BLaER1 treated with 17β-estradiol and CSF1 and Interleukin-3, amounts not matched to agents 10 nM and 100 nM (cell line): ENCODE results near the gene UBR4.

ENCODE experiments used
- H3K27ac ChIP-seq, 11 experiments: shearing (Covaris generic); formaldehyde crosslinking; 2 replicates each; pipeline ENCODE4 v1.8.1; 2022
- H3K27me3 ChIP-seq, 11 experiments: shearing (Covaris generic); formaldehyde crosslinking; 2 replicates each; pipeline ENCODE4 v1.8.1; 2022
- H3K36me3 ChIP-seq, 11 experiments: shearing (Covaris generic); formaldehyde crosslinking; 2 replicates each; pipeline ENCODE4 v1.8.1; 2022
- H3K4me1 ChIP-seq, 10 experiments: shearing (Covaris generic); formaldehyde crosslinking; 2 replicates each; pipeline ENCODE4 v1.8.1; 2022
- H3K4me2 ChIP-seq, 11 experiments: shearing (Covaris generic); formaldehyde crosslinking; 2 replicates each; pipeline ENCODE4 v1.8.1; 2022
- H3K4me3 ChIP-seq, 10 experiments: shearing (Covaris generic); formaldehyde crosslinking; 2 replicates each; pipeline ENCODE4 v1.8.1; 2022
- H3K9ac ChIP-seq, 11 experiments: shearing (Covaris generic); formaldehyde crosslinking; 2 replicates each; pipeline ENCODE4 v1.8.1; 2022
- H3K9me3 ChIP-seq, 11 experiments: shearing (Covaris generic); formaldehyde crosslinking; replicated peaks in 1 of 11; 2 replicates each; pipeline ENCODE4 v1.8.1; 2022
- H4K20me1 ChIP-seq, 11 experiments: shearing (Covaris generic); formaldehyde crosslinking; 2 replicates each; pipeline ENCODE4 v1.8.1; 2022
- Cebpa-rat ChIP-seq, 11 experiments: shearing (Covaris generic); IDR thresholded peaks; 2 replicates each; pipeline ENCODE4 v1.8.1; 2022

The UBR4 gene

DNA sequence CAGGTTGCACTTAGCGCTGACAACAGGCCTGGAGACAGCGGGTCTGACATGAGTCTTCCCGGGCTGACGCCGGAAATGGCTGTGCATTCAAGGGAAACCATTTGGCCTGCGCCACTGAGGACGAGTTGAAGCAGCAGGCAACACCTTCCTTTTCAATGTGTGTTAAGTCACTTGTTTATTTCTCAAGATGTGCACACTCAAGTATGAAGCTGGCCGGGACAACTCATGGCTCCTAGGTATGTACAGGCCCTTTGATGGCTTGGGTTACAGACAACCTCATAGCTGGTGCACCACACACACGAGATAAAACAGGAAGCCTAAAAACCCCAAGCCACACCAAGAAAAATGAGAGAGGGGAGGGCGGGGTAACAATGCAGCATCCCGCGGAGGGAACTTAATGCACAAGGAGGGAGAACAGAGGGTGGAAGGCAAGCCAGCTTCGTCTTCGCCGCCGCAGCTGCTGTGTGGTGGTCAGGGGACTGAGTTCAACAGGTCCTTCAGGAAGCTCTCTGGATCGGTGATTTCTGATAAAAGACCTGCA, 135.6 kb downstream of the UBR4 start:
- Histone ChIP-seq H3K27me3 (no peaks in the 10 kb centered on the region), H3K36me3 (peaks cover 67 to 78% (median 71%) of the 10 kb centered on the region in 11 experiments), H3K4me3 (no peak overlapping the region), H4K20me1 (peaks cover 0 to 50% (median 15%) of the 10 kb centered on the region in 11 experiments; a peak in 12 of 22 replicates), H3K9me3 (no peaks in the 10 kb centered on the region), H3K4me1 (peaks cover 25 to 46% (median 31%) of the 10 kb centered on the region in 10 experiments), H3K27ac (peak overlapping the region in 7 of 11 experiments; percentile 24 to 55 (median 28); a peak in 11 of 22 replicates), H3K4me2 (peak overlapping the region; percentile 38 to 75 (median 60)), H3K9ac (peak overlapping the region in 7 of 11 experiments; percentile 1 to 57 (median 41); a peak in 6 of 22 replicates)
- TF ChIP-seq Cebpa-rat (IDR thresholded peaks at IDR 0.05): no peak

- Histone ChIP-seq H3K4me2 (peak overlapping the region in 10 of 11 experiments; percentile 38 to 75 (median 63); a peak in 17 of 22 replicates), H4K20me1 (peaks cover 0 to 50% (median 15%) of the 10 kb centered on the region in 11 experiments; a peak in 11 of 22 replicates), H3K27me3 (no peaks in the 10 kb centered on the region), H3K9ac (no peak overlapping the region), H3K27ac (peak overlapping the region in 6 of 11 experiments; percentile 7 to 55 (median 24); a peak in 9 of 22 replicates), H3K36me3 (peaks cover 58 to 70% (median 62%) of the 10 kb centered on the region in 11 experiments), H3K4me3 (no peak overlapping the region), H3K4me1 (peaks cover 22 to 50% (median 39%) of the 10 kb centered on the region in 10 experiments), H3K9me3 (no peaks in the 10 kb centered on the region)
- no peak for TF ChIP-seq Cebpa-rat (IDR thresholded peaks at IDR 0.05)
Measured at GRCh38 chr1:19073311-19074186, 136.5 kb downstream of the UBR4 start.

- Histone ChIP-seq H3K36me3 (peaks cover 47 to 58% (median 51%) of the 10 kb centered on the region in 11 experiments), H3K4me1 (peaks cover 29 to 61% (median 50%) of the 10 kb centered on the region in 10 experiments), H3K9ac (no peak overlapping the region), H4K20me1 (peaks cover 0 to 50% (median 15%) of the 10 kb centered on the region in 11 experiments; a peak in 11 of 22 replicates), H3K27me3 (no peaks in the 10 kb centered on the region), H3K9me3 (no peaks in the 10 kb centered on the region), H3K4me2 (no peak overlapping the region), H3K27ac (no peak overlapping the region), H3K4me3 (no peak overlapping the region)
- no peak for TF ChIP-seq Cebpa-rat (IDR thresholded peaks at IDR 0.05)
Measured at GRCh38 chr1:19072285-19072981, 137.6 kb downstream of the UBR4 start.

- H3K9me3 ChIP-seq: no peaks in the 10 kb centered on the region
- TF ChIP-seq Cebpa-rat (IDR thresholded peaks at IDR 0.05): no peak
- no peak overlapping the region for H3K27ac ChIP-seq
- peaks cover 30 to 62% (median 51%) of the 10 kb centered on the region in 10 experiments for H3K4me1 ChIP-seq
- H3K9ac ChIP-seq: no peak overlapping the region
- H3K36me3 ChIP-seq: peaks cover 42 to 52% (median 45%) of the 10 kb centered on the region in 11 experiments
- H3K4me3 ChIP-seq: no peak overlapping the region
- H3K4me2 ChIP-seq: no peak overlapping the region
- H3K27me3 ChIP-seq: no peaks in the 10 kb centered on the region
- peaks cover 0 to 50% (median 15%) of the 10 kb centered on the region in 11 experiments; a peak in 11 of 22 replicates for H4K20me1 ChIP-seq
Measured at GRCh38 chr1:19071674-19072281, 138.3 kb downstream of the UBR4 start.

- no peak overlapping the region for H3K4me3 ChIP-seq
- H3K9me3 ChIP-seq: no peaks in the 10 kb centered on the region
- peaks cover 0 to 50% (median 15%) of the 10 kb centered on the region in 11 experiments; a peak in 11 of 22 replicates for H4K20me1 ChIP-seq
- TF ChIP-seq Cebpa-rat (IDR thresholded peaks at IDR 0.05): no peak
- peaks cover 35 to 45% (median 38%) of the 10 kb centered on the region in 11 experiments for H3K36me3 ChIP-seq
- H3K27me3 ChIP-seq: no peaks in the 10 kb centered on the region
- H3K9ac ChIP-seq: no peak overlapping the region
- H3K27ac ChIP-seq: no peak overlapping the region
- H3K4me2 ChIP-seq: no peak overlapping the region
- H3K4me1 ChIP-seq: peaks cover 29 to 57% (median 51%) of the 10 kb centered on the region in 10 experiments
Measured at GRCh38 chr1:19070891-19071621, 139.0 kb downstream of the UBR4 start.

- no peak for TF ChIP-seq Cebpa-rat (IDR thresholded peaks at IDR 0.05)
- peaks cover 27 to 36% (median 29%) of the 10 kb centered on the region in 11 experiments for H3K36me3 ChIP-seq
- H3K27ac ChIP-seq: no peak overlapping the region
- peaks cover 20 to 48% (median 42%) of the 10 kb centered on the region in 10 experiments for H3K4me1 ChIP-seq
- H3K9ac ChIP-seq: no peak overlapping the region
- H3K27me3 ChIP-seq: no peaks in the 10 kb centered on the region
- H3K4me3 ChIP-seq: no peak overlapping the region
- H3K4me2 ChIP-seq: no peak overlapping the region
- no peaks in the 10 kb centered on the region for H3K9me3 ChIP-seq
- H4K20me1 ChIP-seq: peaks cover 0 to 48% (median 13%) of the 10 kb centered on the region in 11 experiments; a peak in 11 of 22 replicates
Measured at GRCh38 chr1:19070197-19070651, 139.8 kb downstream of the UBR4 start.

GRCh38 chr1:19068639-19069276, 141.3 kb downstream of the UBR4 start:
- peak overlapping the region in 2 of 11 experiments; percentile 7 to 33; a peak in 3 of 22 replicates for H3K27ac ChIP-seq
- H3K4me1 ChIP-seq: peaks cover 9 to 34% (median 28%) of the 10 kb centered on the region in 10 experiments; a peak in 19 of 20 replicates
- no peaks in the 10 kb centered on the region for H3K27me3 ChIP-seq
- peak overlapping the region in 4 of 11 experiments; percentile 2 to 37 (median 20); a peak in 4 of 22 replicates for H3K9ac ChIP-seq
- no peaks in the 10 kb centered on the region for H3K9me3 ChIP-seq
- peaks cover 0 to 33% (median 3%) of the 10 kb centered on the region in 11 experiments; a peak in 5 of 22 replicates for H4K20me1 ChIP-seq
- H3K36me3 ChIP-seq: peaks cover 12 to 22% (median 15%) of the 10 kb centered on the region in 11 experiments
- peak overlapping the region in 10 of 11 experiments; percentile 9 to 71 (median 46); a peak in 16 of 22 replicates for H3K4me2 ChIP-seq
- no peak overlapping the region for H3K4me3 ChIP-seq
- no peak for TF ChIP-seq Cebpa-rat (IDR thresholded peaks at IDR 0.05)
